H9 (cell line): ENCODE data around the gene PCDHGB2. TPM values are rescaled to one million over a fixed set of nuclear protein-coding genes. Genes with fewer than 3 reads are reported as not detected.

ENCODE experiments used
- DNase-seq: peaks from one replicate; pipeline ENCODE4 v3.0.0-alpha.2; 2017
- H2AFZ ChIP-seq: one replicate; pipeline ENCODE4 v1.6.1; 2013; ENCODE audit warnings: mild to moderate bottlenecking, low read length, control low read depth, moderate library complexity
- H2AK5ac ChIP-seq: 2 replicates; pipeline ENCODE4 v1.6.1; 2013; ENCODE audit warnings: low read length, control low read depth, mixed read lengths; ENCODE audit not compliant: insufficient read length
- H2BK120ac ChIP-seq: one replicate; pipeline ENCODE4 v1.6.1; 2013; ENCODE audit warnings: low read depth, mild to moderate bottlenecking, low read length, control low read depth, inconsistent platforms; ENCODE audit not compliant: poor library complexity, severe bottlenecking
- H2BK12ac ChIP-seq: 2 replicates; pipeline ENCODE4 v1.6.1; 2013; ENCODE audit warnings: low read length, control low read depth, mixed read lengths, low read depth; ENCODE audit not compliant: insufficient read length
- H2BK15ac ChIP-seq: 2 replicates; pipeline ENCODE4 v1.6.1; 2013; ENCODE audit warnings: low read depth, low read length, control low read depth
- H2BK20ac ChIP-seq: one replicate; pipeline ENCODE4 v1.6.1; 2013; ENCODE audit warnings: low read depth, mild to moderate bottlenecking, low read length, control low read depth, inconsistent platforms; ENCODE audit not compliant: poor library complexity, severe bottlenecking
- H2BK5ac ChIP-seq: 2 replicates; pipeline ENCODE4 v1.6.1; 2013; ENCODE audit warnings: low read length, control low read depth, mixed read lengths; ENCODE audit not compliant: insufficient read length
- H3K14ac ChIP-seq: 2 replicates; pipeline ENCODE4 v1.6.1; 2013; ENCODE audit warnings: low read length, control low read depth; ENCODE audit not compliant: insufficient read depth
- H3K18ac ChIP-seq: 2 replicates; pipeline ENCODE4 v1.6.1; 2013; ENCODE audit warnings: low read depth, mild to moderate bottlenecking, mixed read lengths, low read length, control low read depth; ENCODE audit not compliant: insufficient read length
- H3K23ac ChIP-seq: 2 replicates; pipeline ENCODE4 v1.6.1; 2013; ENCODE audit warnings: low read length, control low read depth, mixed read lengths, low read depth; ENCODE audit not compliant: insufficient read length
- H3K23me2 ChIP-seq: 2 replicates; pipeline ENCODE4 v1.6.1; 2013; ENCODE audit warnings: low read depth, mild to moderate bottlenecking, mixed read lengths, low read length, control low read depth; ENCODE audit not compliant: insufficient read length, poor library complexity, severe bottlenecking
- H3K27ac ChIP-seq: 2 replicates; pipeline ENCODE4 v1.5.1; 2013; ENCODE audit warnings: low read length, control low read depth, mixed read lengths, low read depth; ENCODE audit not compliant: insufficient read length
- H3K27me3 ChIP-seq: 2 replicates; pipeline ENCODE4 v1.6.1; 2013; ENCODE audit warnings: low read length, control low read depth, inconsistent platforms; ENCODE audit not compliant: insufficient read depth
- H3K4ac ChIP-seq: 2 replicates; pipeline ENCODE4 v1.6.1; 2013; ENCODE audit warnings: low read depth, mild to moderate bottlenecking, control low read depth, inconsistent platforms, low read length, moderate library complexity
- H3K4me1 ChIP-seq: 2 replicates; pipeline ENCODE4 v1.6.1; 2013; ENCODE audit warnings: low read length, control low read depth, inconsistent platforms; ENCODE audit not compliant: insufficient read depth
- H3K4me2 ChIP-seq: 2 replicates; pipeline ENCODE4 v1.6.1; 2013; ENCODE audit warnings: low read length, control low read depth, mixed read lengths; ENCODE audit not compliant: insufficient read length, insufficient read depth
- H3K56ac ChIP-seq: 2 replicates; pipeline ENCODE4 v1.6.1; 2013; ENCODE audit warnings: low read depth, mild to moderate bottlenecking, mixed read lengths, low read length, control low read depth; ENCODE audit not compliant: insufficient read length
- H3K79me1 ChIP-seq: 2 replicates; pipeline ENCODE4 v1.6.1; 2013; ENCODE audit warnings: low read depth, mild to moderate bottlenecking, moderate library complexity, low read length, control low read depth, inconsistent platforms; ENCODE audit not compliant: insufficient read depth, poor library complexity, severe bottlenecking
- H3K79me2 ChIP-seq: 2 replicates; pipeline ENCODE4 v1.6.1; 2013; ENCODE audit warnings: low read length, control low read depth, inconsistent platforms; ENCODE audit not compliant: insufficient read depth
- H3K9ac ChIP-seq: 2 replicates; pipeline ENCODE4 v1.6.1; 2013; ENCODE audit warnings: low read length, control low read depth, mixed read lengths; ENCODE audit not compliant: insufficient read length; ENCODE audit errors: extremely low read depth
- H3K9me3 ChIP-seq: one replicate; pipeline ENCODE4 v1.6.1; 2013; ENCODE audit warnings: low read depth, low read length, inconsistent platforms; ENCODE audit not compliant: control insufficient read depth
- H3T11ph ChIP-seq: one replicate; pipeline ENCODE4 v1.6.1; 2013; ENCODE audit warnings: mild to moderate bottlenecking, low read length, control low read depth, inconsistent platforms
- H4K20me1 ChIP-seq: one replicate; pipeline ENCODE4 v1.6.1; 2013; ENCODE audit not compliant: control insufficient read depth, insufficient read length, insufficient read depth
- H4K5ac ChIP-seq: 2 replicates; pipeline ENCODE4 v1.6.1; 2013; ENCODE audit warnings: low read depth, mild to moderate bottlenecking, mixed read lengths, low read length, control low read depth; ENCODE audit not compliant: insufficient read length
- H4K8ac ChIP-seq: replicated peaks from 2 replicates; pipeline ENCODE4 v1.6.1; 2013; ENCODE audit warnings: low read length, control low read depth, mixed read lengths, low read depth; ENCODE audit not compliant: insufficient read length
- H4K91ac ChIP-seq: 2 replicates; pipeline ENCODE4 v1.6.1; 2013; ENCODE audit warnings: low read depth, mild to moderate bottlenecking, moderate library complexity, mixed read lengths, low read length, control low read depth; ENCODE audit not compliant: insufficient read length
- H3K27ac Mint-ChIP-seq, 3 experiments: 2 replicates in 2 of 3; 3 replicates in 1 of 3; pipeline ENCODE4 v1.8.0; 2020 to 2021; ENCODE audit warnings: mixed read lengths in 3 of 3, mild to moderate bottlenecking in 1 of 3, moderate library complexity in 1 of 3
- H3K27me3 Mint-ChIP-seq: 2 replicates; pipeline ENCODE4 v1.8.0; 2021; ENCODE audit warnings: low read depth, mild to moderate bottlenecking, moderate library complexity, mixed read lengths
- H3K36me3 Mint-ChIP-seq, 3 experiments: 2 replicates in 2 of 3; 3 replicates in 1 of 3; pipeline ENCODE4 v1.8.0; 2020 to 2021; ENCODE audit warnings: low read depth in 3 of 3, mixed read lengths in 3 of 3; ENCODE audit not compliant: insufficient read depth in 1 of 3
- H3K4me1 Mint-ChIP-seq, 2 experiments: 2 replicates each; pipeline ENCODE4 v1.8.0; 2020; ENCODE audit warnings: mixed read lengths in 2 of 2
- H3K4me3 Mint-ChIP-seq, 2 experiments: 2 replicates in 1 of 2; 3 replicates in 1 of 2; pipeline ENCODE4 v1.8.0; 2020 to 2021; ENCODE audit warnings: mild to moderate bottlenecking in 2 of 2, mixed read lengths in 2 of 2, moderate library complexity in 1 of 2
- H3K9me3 Mint-ChIP-seq, 2 experiments: 2 replicates in 1 of 2; 3 replicates in 1 of 2; pipeline ENCODE4 v1.8.0; 2020; ENCODE audit warnings: mild to moderate bottlenecking in 2 of 2, mixed read lengths in 2 of 2, moderate library complexity in 1 of 2
- WGBS: extraction: QIAGEN DNeasy Blood & Tissue Kit; methylation state at CpG from one replicate; pipeline ENCODE4 v1.1.7; 2013; ENCODE audit warnings: missing lambda C conversion rate, low lambda C conversion rate, mixed read lengths; ENCODE audit not compliant: insufficient read length; ENCODE audit errors: extremely low coverage; 5-methylcytosine and 5-hydroxymethylcytosine counted together
- total RNA-seq: library from RNA; stranded (reverse); gene quantifications from 2 replicates; pipeline ENCODE4 v1.2.1, GENCODE V29; 2021
- TF ChIP-seq, protein P1 (sequence below): fragments of 200-600 bp; sonication (generic); conservative IDR thresholded peaks from 3 replicates; pipeline ENCODE4 v1.8.0; 2021; ENCODE audit warnings: antibody characterized with exemption, mild to moderate bottlenecking

PCDHGB2 gene
- total RNA-seq, 1 experiment from 2014 or later: 3.8 TPM

DNA sequence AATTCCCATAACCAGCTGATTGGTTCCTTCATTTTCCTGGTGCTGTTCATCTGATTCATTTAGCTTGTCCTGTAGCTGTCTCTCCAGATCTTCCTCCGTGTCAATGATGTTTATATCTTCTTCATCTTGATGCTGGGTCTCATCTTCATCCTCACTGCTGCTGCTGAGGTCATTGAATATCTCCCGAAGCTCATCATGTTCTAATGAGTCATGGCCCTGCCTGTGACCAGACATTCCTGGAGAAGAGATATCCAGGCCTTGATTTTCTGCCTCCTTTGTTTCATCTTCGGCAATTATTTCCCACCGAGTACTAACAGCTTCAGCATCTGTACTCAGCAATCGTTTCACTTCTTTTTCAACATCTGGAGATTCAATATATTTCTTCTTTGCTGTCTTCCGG is 40.6 kb upstream of the PCDHGB2 start:
- H3K27me3 Mint-ChIP-seq: peaks cover 1% of the 10 kb centered on the region
- Histone ChIP-seq H4K91ac (no peak overlapping the region), H3K4ac (no peak overlapping the region), H3K23me2 (peaks cover 3% of the 10 kb centered on the region), H3K18ac (no peak overlapping the region), H2AFZ (no peak overlapping the region), H4K20me1 (no peaks in the 10 kb centered on the region), H2BK120ac (no peak overlapping the region), H2BK15ac (no peak overlapping the region), H4K8ac (no peak overlapping the region), H3K79me1 (peaks cover 2% of the 10 kb centered on the region), H3K9ac (no peak overlapping the region), H2BK20ac (no peak overlapping the region), H3K27me3 (no peaks in the 10 kb centered on the region), H3K4me2 (peak overlapping the region; percentile 100), H3K79me2 (peaks cover 6% of the 10 kb centered on the region; the same call in 1 of the 2 replicates), H3K27ac (no peak overlapping the region), H2AK5ac (no peak overlapping the region), H4K5ac (no peak overlapping the region), H3K4me1 (no peaks in the 10 kb centered on the region), H3K23ac (no peak overlapping the region), H2BK12ac (no peak overlapping the region), H3K14ac (no peak overlapping the region), H2BK5ac (no peak overlapping the region), H3K56ac (no peak overlapping the region), H3T11ph (no peak overlapping the region), H3K9me3 (peaks cover 22% of the 10 kb centered on the region)
- no CpG with 5 or more reads among the region's 6 CpGs for WGBS
- no peak for DNase-seq
- TF ChIP-seq, protein P1, sequence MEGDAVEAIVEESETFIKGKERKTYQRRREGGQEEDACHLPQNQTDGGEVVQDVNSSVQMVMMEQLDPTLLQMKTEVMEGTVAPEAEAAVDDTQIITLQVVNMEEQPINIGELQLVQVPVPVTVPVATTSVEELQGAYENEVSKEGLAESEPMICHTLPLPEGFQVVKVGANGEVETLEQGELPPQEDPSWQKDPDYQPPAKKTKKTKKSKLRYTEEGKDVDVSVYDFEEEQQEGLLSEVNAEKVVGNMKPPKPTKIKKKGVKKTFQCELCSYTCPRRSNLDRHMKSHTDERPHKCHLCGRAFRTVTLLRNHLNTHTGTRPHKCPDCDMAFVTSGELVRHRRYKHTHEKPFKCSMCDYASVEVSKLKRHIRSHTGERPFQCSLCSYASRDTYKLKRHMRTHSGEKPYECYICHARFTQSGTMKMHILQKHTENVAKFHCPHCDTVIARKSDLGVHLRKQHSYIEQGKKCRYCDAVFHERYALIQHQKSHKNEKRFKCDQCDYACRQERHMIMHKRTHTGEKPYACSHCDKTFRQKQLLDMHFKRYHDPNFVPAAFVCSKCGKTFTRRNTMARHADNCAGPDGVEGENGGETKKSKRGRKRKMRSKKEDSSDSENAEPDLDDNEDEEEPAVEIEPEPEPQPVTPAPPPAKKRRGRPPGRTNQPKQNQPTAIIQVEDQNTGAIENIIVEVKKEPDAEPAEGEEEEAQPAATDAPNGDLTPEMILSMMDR: no peak
- H3K9me3 Mint-ChIP-seq: peaks cover 39 to 74% of the 10 kb centered on the region in 2 experiments
- H3K27ac Mint-ChIP-seq: no peak overlapping the region
- peaks cover 9 to 15% of the 10 kb centered on the region in 2 experiments; a peak in 3 of 4 replicates for H3K4me1 Mint-ChIP-seq
- H3K4me3 Mint-ChIP-seq: peak overlapping the region; percentile 97 to 98; a peak in 4 of 5 replicates
- H3K36me3 Mint-ChIP-seq: peaks cover 49 to 55% (median 51%) of the 10 kb centered on the region in 3 experiments
